GM23248 (cell line): Measurements from ENCODE around the gene SOX6. TPM values are rescaled to one million over a fixed set of nuclear protein-coding genes. Genes with fewer than 3 reads are reported as not detected.

Experiments
- DNase-seq: peaks from one replicate; pipeline ENCODE4 v3.0.0-alpha.2; 2015
- H2AFZ ChIP-seq: fragments of 200-600 bp; sonication (generic); 2 replicates; pipeline ENCODE4 v1.6.1; 2016; ENCODE audit warnings: antibody characterized with exemption
- H3F3A ChIP-seq: fragments of 200-600 bp; sonication (generic); 2 replicates; pipeline ENCODE4 v1.6.1; 2016; ENCODE audit warnings: mild to moderate bottlenecking, antibody characterized with exemption, mixed run types; ENCODE audit not compliant: insufficient read depth
- H3K27ac ChIP-seq: fragments of 200-600 bp; sonication (generic); 2 replicates; pipeline ENCODE4 v1.5.1; 2016; ENCODE audit warnings: mild to moderate bottlenecking
- H3K27me3 ChIP-seq: fragments of 200-600 bp; sonication (generic); replicated peaks from 2 replicates; pipeline ENCODE4 v1.6.1; 2016; ENCODE audit warnings: mild to moderate bottlenecking; ENCODE audit not compliant: insufficient read depth
- H3K36me3 ChIP-seq: fragments of 200-600 bp; sonication (generic); 2 replicates; pipeline ENCODE4 v1.6.1; 2016; ENCODE audit warnings: low read depth, mild to moderate bottlenecking
- H3K4me1 ChIP-seq: fragments of 200-600 bp; sonication (generic); 2 replicates; pipeline ENCODE4 v1.6.1; 2016; ENCODE audit warnings: mild to moderate bottlenecking; ENCODE audit not compliant: insufficient read depth
- H3K4me2 ChIP-seq: fragments of 200-600 bp; sonication (generic); one replicate; pipeline ENCODE4 v1.6.1; 2016; ENCODE audit warnings: mild to moderate bottlenecking; ENCODE audit not compliant: unreplicated experiment
- H3K4me3 ChIP-seq: fragments of 200-600 bp; sonication (generic); 2 replicates; pipeline ENCODE4 v1.5.1; 2016; ENCODE audit warnings: mild to moderate bottlenecking
- H3K79me2 ChIP-seq: fragments of 200-600 bp; sonication (generic); 2 replicates; pipeline ENCODE4 v1.6.1; 2016; ENCODE audit warnings: mild to moderate bottlenecking; ENCODE audit not compliant: insufficient read depth
- H3K9ac ChIP-seq: fragments of 200-600 bp; sonication (generic); 2 replicates; pipeline ENCODE4 v1.6.1; 2016; ENCODE audit warnings: mild to moderate bottlenecking
- H3K9me2 ChIP-seq: fragments of 200-600 bp; sonication (generic); 2 replicates; pipeline ENCODE4 v1.6.1; 2016; ENCODE audit warnings: mixed run types, mild to moderate bottlenecking, moderate library complexity; ENCODE audit not compliant: insufficient read depth
- H3K9me3 ChIP-seq: fragments of 200-600 bp; sonication (generic); one replicate; pipeline ENCODE4 v1.6.1; 2017; ENCODE audit warnings: low read depth
- H4K20me1 ChIP-seq: fragments of 200-600 bp; sonication (generic); 2 replicates; pipeline ENCODE4 v1.6.0; 2016; ENCODE audit not compliant: insufficient read depth
- EZH2 ChIP-seq: fragments of 200-600 bp; sonication (generic); IDR thresholded peaks from 2 replicates; pipeline ENCODE4 v1.6.1; 2018; ENCODE audit warnings: antibody characterized with exemption, mild to moderate bottlenecking; ENCODE audit not compliant: insufficient read depth, poor library complexity, severe bottlenecking
- EZH2phosphoT487 ChIP-seq: fragments of 200-600 bp; sonication (generic); IDR thresholded peaks from 2 replicates; pipeline ENCODE4 v1.6.1; 2018; ENCODE audit warnings: antibody characterized with exemption, moderate library complexity, mild to moderate bottlenecking, low read depth; ENCODE audit not compliant: insufficient read depth
- WGBS, 2 experiments: methylation state at CpG; one replicate each; pipeline ENCODE4 v1.1.6; 2015 to 2017; ENCODE audit warnings: low lambda C conversion rate in 2 of 2, low coverage in 1 of 2; ENCODE audit errors: missing lambda C conversion rate in 2 of 2; 5-methylcytosine and 5-hydroxymethylcytosine counted together
- in situ Hi-C: fragments of 300-500 bp; cut with MboI; formaldehyde crosslinking; loops from 2 replicates; pipeline ENCODE4 v1.15.0; 2020
- polyA plus RNA-seq: library from polyadenylated mRNA; unstranded; fragments of >200 nt; fragmentation: Nextera tagmentation; extraction: Ambion mirVana; gene quantifications from 2 replicates; pipeline ENCODE4 v1.2.1, GENCODE V29; 2016
- total RNA-seq: library from RNA; depleted of rRNA; stranded (reverse); fragments of >200 nt; shearing (Covaris generic); gene quantifications from 2 replicates; pipeline ENCODE4 v1.2.3, GENCODE V29; 2014

SOX6 gene
- total and polyA plus RNA-seq, 2 experiments from 2014 or later, result under 0.01 to 0.49 TPM

DNA sequence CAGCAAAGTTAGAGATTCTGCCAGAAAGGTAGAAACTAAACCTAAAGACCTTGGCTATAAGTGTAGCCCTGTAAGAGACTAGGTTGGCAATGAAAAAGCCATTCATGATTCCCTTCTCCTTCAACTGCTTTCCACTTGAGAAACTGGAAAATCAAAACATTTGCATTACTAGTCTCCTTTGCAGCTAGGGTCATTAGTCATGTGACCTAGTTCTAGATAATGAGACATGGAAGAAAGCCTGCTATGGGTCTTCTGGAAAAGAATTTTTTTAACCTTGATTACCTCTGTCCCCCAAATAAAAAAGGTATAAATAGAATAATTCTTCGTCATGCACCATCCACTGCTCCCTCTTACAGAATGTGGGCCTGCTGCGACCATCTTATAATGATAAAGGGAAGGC lies 80.1 kb downstream of the SOX6 start:
- no peaks in the 10 kb centered on the region for H3K4me1 ChIP-seq
- no peak overlapping the region for H2AFZ ChIP-seq
- no peaks in the 10 kb centered on the region for H3K9me3 ChIP-seq
- H3K4me2 ChIP-seq, result no peak overlapping the region
- no peak overlapping the region for H3K4me3 ChIP-seq
- no peaks in the 10 kb centered on the region for H4K20me1 ChIP-seq
- WGBS, 2 experiments, result 20 to 24% methylated on average over 2 of the region's 2 CpGs
- H3K27ac ChIP-seq, result no peak overlapping the region
- no peak for TF ChIP-seq EZH2phosphoT487
- no peak for TF ChIP-seq EZH2
- H3F3A ChIP-seq, result no peaks in the 10 kb centered on the region
- in situ Hi-C loops, result no loop called here
- H3K79me2 ChIP-seq, result no peaks in the 10 kb centered on the region
- H3K9me2 ChIP-seq, result 0 out of 2 replicates have a peak, but pooled peaks cover 4% of the 10 kb centered on the region
- no peaks in the 10 kb centered on the region for H3K36me3 ChIP-seq
- no peak overlapping the region for H3K9ac ChIP-seq
- no peaks in the 10 kb centered on the region for H3K27me3 ChIP-seq
- no peak for DNase-seq

GRCh38 chr11:16271258-16271657 lies 85.1 kb downstream of the SOX6 start:
- Histone ChIP-seq H4K20me1 (no peaks in the 10 kb centered on the region), H3K79me2 (no peaks in the 10 kb centered on the region), H3F3A (no peaks in the 10 kb centered on the region), H3K9me3 (no peaks in the 10 kb centered on the region), H2AFZ (no peak overlapping the region), H3K9ac (no peak overlapping the region), H3K36me3 (no peaks in the 10 kb centered on the region), H3K27me3 (no peaks in the 10 kb centered on the region), H3K27ac (no peak overlapping the region), H3K4me3 (no peak overlapping the region), H3K4me1 (no peaks in the 10 kb centered on the region), H3K9me2 (no peaks in the 10 kb centered on the region), H3K4me2 (no peak overlapping the region)
- WGBS, 2 experiments, result 2 to 3% methylated on average over 1 of the region's 1 CpG
- DNase-seq, result no peak
- in situ Hi-C loops, result no loop called here
- TF ChIP-seq EZH2 (no peak), EZH2phosphoT487 (no peak)

DNA sequence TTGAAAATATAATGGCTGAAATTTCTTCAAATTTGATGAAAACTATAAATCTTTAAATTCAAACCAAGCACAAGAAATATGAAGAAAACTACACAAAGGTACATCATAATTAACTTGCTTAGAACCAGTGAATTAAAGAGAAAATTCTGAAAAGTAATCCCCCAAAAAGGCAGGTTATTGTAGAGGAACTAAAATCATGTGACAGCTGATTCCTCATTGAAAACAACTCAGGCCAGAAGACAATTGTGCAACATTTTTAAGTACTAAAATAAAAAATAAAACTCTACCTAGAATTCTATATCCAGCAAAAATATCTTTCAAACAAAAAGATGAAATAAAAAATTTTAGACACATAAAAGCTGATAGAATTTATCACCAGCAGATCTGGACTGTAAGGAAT lies 90.3 kb downstream of the SOX6 start:
- Histone ChIP-seq H3K9me2 (no peaks in the 10 kb centered on the region), H3K27ac (no peak overlapping the region), H3K79me2 (no peaks in the 10 kb centered on the region), H2AFZ (no peak overlapping the region), H3K4me2 (no peak overlapping the region), H3K27me3 (no peaks in the 10 kb centered on the region; the same call in 1 of the 2 replicates), H3K4me1 (no peaks in the 10 kb centered on the region), H3K36me3 (no peaks in the 10 kb centered on the region), H3K9ac (no peak overlapping the region), H4K20me1 (no peaks in the 10 kb centered on the region), H3F3A (no peaks in the 10 kb centered on the region), H3K4me3 (no peak overlapping the region), H3K9me3 (no peaks in the 10 kb centered on the region)
- no peak for DNase-seq
- no peak for TF ChIP-seq EZH2
- TF ChIP-seq EZH2phosphoT487, result no peak
- in situ Hi-C loops, result no loop called here

- Histone ChIP-seq H3K79me2 (no peaks in the 10 kb centered on the region), H2AFZ (no peak overlapping the region), H3K4me3 (no peak overlapping the region), H3K27me3 (no peaks in the 10 kb centered on the region; the same call in 1 of the 2 replicates), H3K36me3 (no peaks in the 10 kb centered on the region), H3F3A (no peaks in the 10 kb centered on the region), H3K27ac (no peak overlapping the region), H3K9me3 (no peaks in the 10 kb centered on the region), H4K20me1 (no peaks in the 10 kb centered on the region), H3K9me2 (no peaks in the 10 kb centered on the region), H3K4me2 (no peak overlapping the region), H3K4me1 (no peaks in the 10 kb centered on the region), H3K9ac (no peak overlapping the region)
- in situ Hi-C loops, result no loop called here
- TF ChIP-seq EZH2, result no peak
- no peak for TF ChIP-seq EZH2phosphoT487
- DNase-seq, result no peak
- 33% methylated on average over 3 of the region's 3 CpGs for WGBS, 2 experiments
Observed at GRCh38 chr11:16265022-16265421, 91.3 kb downstream of the SOX6 start.

DNA sequence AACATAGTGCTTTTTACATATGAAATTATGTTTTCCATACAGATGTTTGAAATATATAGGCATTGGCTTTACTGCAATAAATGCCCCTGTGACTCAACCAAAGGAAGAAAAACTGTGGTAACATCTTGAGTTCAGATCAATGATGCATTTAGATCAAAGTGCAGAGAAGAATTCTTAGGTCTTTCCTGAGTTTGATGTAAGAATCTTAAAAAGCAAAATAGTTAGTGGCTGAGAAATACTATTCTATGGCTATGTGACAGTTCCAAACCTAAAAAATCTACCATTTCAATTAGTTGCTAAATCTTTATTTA lies 93.7 kb downstream of the SOX6 start:
- Histone ChIP-seq H3K36me3 (no peaks in the 10 kb centered on the region), H2AFZ (no peak overlapping the region), H3K4me1 (no peaks in the 10 kb centered on the region), H3F3A (no peaks in the 10 kb centered on the region), H3K4me2 (no peak overlapping the region), H3K9ac (no peak overlapping the region), H3K27ac (no peak overlapping the region), H3K79me2 (no peaks in the 10 kb centered on the region), H3K9me2 (no peaks in the 10 kb centered on the region), H3K4me3 (no peak overlapping the region), H3K9me3 (no peaks in the 10 kb centered on the region), H4K20me1 (no peaks in the 10 kb centered on the region), H3K27me3 (no peaks in the 10 kb centered on the region; the same call in 1 of the 2 replicates)
- DNase-seq, result no peak
- no peak for TF ChIP-seq EZH2phosphoT487
- TF ChIP-seq EZH2, result no peak
- in situ Hi-C loops, result no loop called here
